ENCODE results near the gene AADACL4.
"Not testable (repeated sequence)": the region's sequence is repeated elsewhere in the genome, so short reads cannot be mapped to it uniquely, and the experiment has no call there.

AADACL4 gene

DNA sequence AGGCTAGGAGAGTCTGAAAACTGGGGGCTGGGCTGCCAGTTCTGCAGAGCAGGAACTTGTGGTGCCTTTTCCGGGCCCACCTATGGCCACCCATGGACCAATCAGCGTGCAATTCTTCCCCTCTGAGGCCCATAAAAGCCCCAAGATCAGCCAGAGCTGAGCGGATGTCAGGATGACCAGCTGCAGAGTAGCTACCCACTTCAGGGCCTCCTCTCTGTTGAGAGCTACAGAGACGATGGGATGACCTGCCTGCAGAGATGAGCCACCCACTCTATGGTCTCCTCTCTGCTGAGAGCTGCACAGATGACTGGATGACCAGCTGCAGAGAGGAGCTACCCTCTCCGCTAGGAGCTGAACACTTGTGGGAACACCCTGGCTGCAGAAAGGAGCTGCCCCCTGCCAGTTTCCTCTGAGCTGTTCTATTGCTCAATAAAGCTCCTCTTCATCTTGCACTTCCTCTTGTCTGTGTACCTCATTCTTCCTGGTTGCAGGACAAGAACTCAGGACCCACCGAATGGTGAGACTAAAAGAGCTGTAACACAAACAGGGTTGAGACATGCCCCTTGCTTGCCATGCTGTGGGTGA is 12.8 kb upstream of the AADACL4 start:
- no peaks in the 10 kb centered on the region for H3K9me3 Mint-ChIP-seq
- no peak overlapping the region for H3K4me3 Mint-ChIP-seq
- H3K36me3 Mint-ChIP-seq (ENCODE audit: low read depth) = no peaks in the 10 kb centered on the region
- peaks cover 5% of the 10 kb centered on the region for H3K4me1 Mint-ChIP-seq (ENCODE audit: low read depth)
- H3K27me3 Mint-ChIP-seq (ENCODE audit: low read depth) = peaks cover 21% of the 10 kb centered on the region
- no peak overlapping the region for H3K27ac Mint-ChIP-seq

DNA sequence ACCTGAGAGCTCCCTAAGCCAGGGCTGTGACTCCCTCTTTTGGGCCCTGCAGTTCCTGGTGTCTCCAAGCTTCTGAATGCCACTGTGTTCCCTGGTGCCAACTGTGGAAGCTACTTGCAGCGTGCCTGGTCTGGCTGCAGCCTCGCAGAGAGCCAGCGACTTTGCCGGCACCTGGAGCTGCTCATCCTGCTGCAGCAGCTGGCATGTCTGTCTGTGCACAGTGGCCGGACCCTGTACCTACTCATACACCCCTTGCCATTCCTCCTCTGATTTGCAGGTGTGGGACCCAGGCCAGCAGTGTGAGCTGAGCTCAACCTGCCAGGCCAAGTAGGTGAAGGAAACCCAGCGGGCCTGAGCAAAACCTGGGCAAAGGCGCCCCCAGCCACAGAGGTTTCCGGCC is 12.3 kb upstream of the AADACL4 start:
- no peaks in the 10 kb centered on the region for H3K9me3 Mint-ChIP-seq
- H3K4me3 Mint-ChIP-seq = no peak overlapping the region
- H3K27ac Mint-ChIP-seq = no peak overlapping the region
- peaks cover 17% of the 10 kb centered on the region for H3K27me3 Mint-ChIP-seq (ENCODE audit: low read depth)
- H3K36me3 Mint-ChIP-seq (ENCODE audit: low read depth) = no peaks in the 10 kb centered on the region
- H3K4me1 Mint-ChIP-seq (ENCODE audit: low read depth) = peaks cover 5% of the 10 kb centered on the region

DNA sequence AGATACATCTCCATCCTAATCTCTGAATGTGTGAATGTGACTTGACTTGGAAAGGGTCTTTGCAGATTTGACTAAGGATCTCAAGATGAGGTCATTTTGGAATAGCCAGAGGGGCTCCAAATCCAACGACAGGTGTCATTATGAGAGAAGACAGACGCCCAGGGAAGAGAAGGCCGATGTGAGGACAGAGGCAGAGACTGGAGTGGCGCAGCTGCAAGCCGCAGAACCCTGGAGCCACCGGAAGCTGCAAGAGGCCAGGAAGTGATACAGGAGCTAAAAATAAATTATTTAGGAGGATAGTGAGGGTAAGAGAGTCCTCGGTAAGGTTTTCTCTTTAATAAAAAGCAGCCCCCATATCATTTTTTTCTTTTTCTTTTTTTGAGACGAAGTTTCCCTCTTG is 9.7 kb upstream of the AADACL4 start:
- Mint-ChIP-seq H3K9me3 (peaks cover 11% of the 10 kb centered on the region), H3K27ac (no peak overlapping the region), H3K4me1 (ENCODE audit: low read depth) (peaks cover 1% of the 10 kb centered on the region), H3K4me3 (no peak overlapping the region), H3K27me3 (ENCODE audit: low read depth) (peaks cover 12% of the 10 kb centered on the region), H3K36me3 (ENCODE audit: low read depth) (no peaks in the 10 kb centered on the region)

DNA sequence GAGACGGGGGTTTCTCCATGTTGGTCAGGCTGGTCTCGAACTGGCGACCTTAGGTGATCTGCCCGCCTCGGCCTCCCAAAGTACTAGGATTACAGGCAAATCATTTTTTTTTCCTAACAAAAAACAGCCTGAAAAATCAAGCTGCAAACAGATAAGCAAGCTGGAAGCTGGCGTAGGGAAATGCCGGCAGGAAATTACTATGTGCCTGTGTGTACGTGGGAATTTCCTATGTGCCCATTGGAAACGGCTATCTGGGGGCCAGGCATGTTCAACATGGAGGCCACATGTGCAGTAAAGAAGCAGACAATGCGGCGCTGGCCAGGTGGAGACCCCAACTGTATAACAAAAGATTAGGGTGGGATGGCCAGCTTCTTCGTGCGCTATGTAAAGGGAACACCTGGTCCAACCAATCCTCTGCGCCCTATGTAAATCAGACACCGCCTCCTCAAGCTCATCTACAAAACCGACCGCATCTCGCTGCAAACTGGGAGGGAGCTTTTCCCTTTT is 9.1 kb upstream of the AADACL4 start:
- Mint-ChIP-seq H3K27me3 (ENCODE audit: low read depth) (peaks cover 8% of the 10 kb centered on the region), H3K36me3 (ENCODE audit: low read depth) (no peaks in the 10 kb centered on the region), H3K4me3 (no peak overlapping the region), H3K4me1 (ENCODE audit: low read depth) (peaks cover 1% of the 10 kb centered on the region), H3K27ac (no peak overlapping the region), H3K9me3 (peaks cover 17% of the 10 kb centered on the region)

DNA sequence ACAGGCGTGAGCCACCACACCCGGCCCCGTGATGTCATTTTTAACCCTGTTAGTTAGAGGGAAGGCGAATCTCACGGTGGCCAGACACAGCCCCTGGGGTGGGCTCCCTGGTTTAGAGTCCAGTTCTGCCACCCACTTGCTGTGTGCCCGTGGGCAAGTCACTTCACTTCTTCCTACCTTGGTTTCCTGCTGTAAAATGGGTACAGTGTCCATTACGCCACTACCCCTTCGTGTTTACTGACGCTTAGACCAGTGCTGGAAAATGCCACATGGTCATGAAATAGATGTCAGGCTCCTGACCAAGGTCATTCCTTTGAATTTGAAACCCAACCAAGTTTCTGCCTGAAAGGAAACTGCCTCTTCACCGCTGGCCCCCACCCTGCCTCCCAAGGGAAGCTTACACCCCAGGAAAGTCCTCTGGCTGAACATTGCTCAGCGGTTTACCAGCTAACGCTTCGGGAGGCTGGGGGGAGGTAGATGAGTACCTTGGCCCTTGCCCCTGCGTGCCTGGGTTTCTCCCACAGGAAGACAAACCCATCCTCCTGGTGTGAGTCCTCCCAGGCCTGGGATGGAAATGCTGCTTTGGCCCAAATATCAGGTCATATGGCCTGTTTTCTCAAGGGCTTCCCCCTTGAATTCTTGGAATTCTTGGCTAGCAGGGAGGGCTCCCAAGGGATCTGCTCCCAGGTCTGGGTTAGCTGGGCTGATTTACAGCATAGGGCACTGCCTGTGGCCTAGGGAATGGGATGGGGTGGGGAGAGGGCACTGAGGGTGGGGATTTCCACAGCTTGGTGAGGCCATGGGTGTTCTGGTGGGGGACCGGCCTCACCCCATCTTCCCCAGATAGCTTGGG is 7.6 kb upstream of the AADACL4 start:
- Mint-ChIP-seq H3K4me3 (no peak overlapping the region), H3K9me3 (peaks cover 32% of the 10 kb centered on the region), H3K27ac (no peak overlapping the region), H3K36me3 (ENCODE audit: low read depth) (no peaks in the 10 kb centered on the region), H3K4me1 (ENCODE audit: low read depth) (peaks cover 1% of the 10 kb centered on the region), H3K27me3 (ENCODE audit: low read depth) (peaks cover 5% of the 10 kb centered on the region)

DNA sequence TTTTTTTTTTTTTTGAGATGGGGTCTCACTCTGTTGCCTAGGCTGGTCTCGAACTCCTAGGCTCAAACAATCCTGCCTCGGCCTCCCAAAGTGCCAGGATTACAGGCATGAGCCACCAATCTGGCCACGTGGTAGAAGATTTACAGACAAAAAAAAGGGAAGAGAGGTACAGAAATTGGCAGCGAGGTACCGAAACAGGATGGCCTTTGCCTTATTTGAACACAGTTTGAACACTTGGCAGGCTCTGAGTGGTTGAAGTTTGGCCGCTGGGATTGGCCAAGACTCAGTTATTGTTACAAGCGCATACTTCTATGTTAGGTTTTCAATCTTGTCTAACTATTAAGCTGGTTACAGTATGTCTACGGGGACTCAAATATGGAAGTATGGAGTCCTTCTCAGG is 6.2 kb upstream of the AADACL4 start:
- peaks cover 1% of the 10 kb centered on the region for H3K4me1 Mint-ChIP-seq (ENCODE audit: low read depth)
- peaks cover 3% of the 10 kb centered on the region for H3K27me3 Mint-ChIP-seq (ENCODE audit: low read depth)
- H3K36me3 Mint-ChIP-seq (ENCODE audit: low read depth) = peaks cover 3% of the 10 kb centered on the region
- H3K9me3 Mint-ChIP-seq = peaks cover 40% of the 10 kb centered on the region
- no peak overlapping the region for H3K27ac Mint-ChIP-seq
- H3K4me3 Mint-ChIP-seq = no peak overlapping the region

DNA sequence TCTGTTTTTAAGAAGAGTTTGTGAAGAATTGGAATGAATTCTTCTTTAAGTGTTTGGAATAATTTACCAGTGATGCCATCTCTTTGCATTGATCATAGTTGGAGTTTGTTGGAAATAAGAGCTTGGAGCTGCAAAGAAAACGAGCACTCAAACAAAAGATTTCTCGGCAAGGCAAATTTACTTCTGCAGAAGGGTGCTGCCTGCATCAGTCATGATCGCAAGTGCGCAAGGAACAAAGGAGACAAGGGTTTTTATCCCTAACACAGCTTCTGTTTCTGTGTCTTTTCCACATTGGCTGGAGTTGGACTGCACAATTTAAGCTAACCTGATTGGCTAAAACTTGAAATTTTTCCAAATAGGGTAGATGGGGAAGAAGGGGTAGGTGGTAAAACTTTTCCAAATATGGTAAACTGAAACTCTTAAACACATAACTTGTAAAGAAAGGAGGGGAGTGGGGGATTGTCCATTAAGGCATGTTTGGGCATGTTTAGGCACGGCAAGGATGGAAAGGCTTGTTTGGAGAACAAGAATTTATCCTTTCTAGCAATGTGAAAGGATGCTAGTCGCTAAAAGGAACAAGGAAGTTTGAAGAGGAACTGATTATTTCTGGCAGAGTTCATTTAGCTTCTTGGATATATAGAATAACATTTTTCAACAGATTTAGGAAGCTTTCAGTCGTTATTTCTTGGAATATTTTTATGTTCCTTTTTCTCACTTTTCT is 3.5 kb upstream of the AADACL4 start:
- Mint-ChIP-seq H3K27ac (no peak overlapping the region), H3K4me3 (no peak overlapping the region), H3K27me3 (ENCODE audit: low read depth) (peaks cover 4% of the 10 kb centered on the region), H3K36me3 (ENCODE audit: low read depth) (peaks cover 3% of the 10 kb centered on the region), H3K9me3 (peaks cover 40% of the 10 kb centered on the region), H3K4me1 (ENCODE audit: low read depth) (no peaks in the 10 kb centered on the region)

DNA sequence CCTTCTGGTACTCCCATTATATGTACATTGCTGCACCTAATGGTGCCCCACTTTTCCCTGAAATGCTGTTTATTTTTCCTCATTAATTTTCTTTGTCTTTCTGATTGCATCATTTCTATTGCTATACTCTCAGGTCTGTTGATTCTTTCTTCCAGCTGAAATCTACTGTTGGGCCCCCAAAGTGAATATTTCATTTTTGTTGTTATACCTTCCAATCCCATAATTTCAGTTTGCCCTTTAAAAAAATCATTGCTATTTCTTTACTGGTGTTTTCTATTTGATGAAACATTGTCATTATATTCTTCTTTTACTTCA is 3.0 kb upstream of the AADACL4 start:
- Mint-ChIP-seq H3K9me3 (peaks cover 40% of the 10 kb centered on the region), H3K27ac (no peak overlapping the region), H3K36me3 (ENCODE audit: low read depth) (peaks cover 3% of the 10 kb centered on the region), H3K4me3 (no peak overlapping the region), H3K27me3 (ENCODE audit: low read depth) (peaks cover 4% of the 10 kb centered on the region), H3K4me1 (ENCODE audit: low read depth) (no peaks in the 10 kb centered on the region)

DNA sequence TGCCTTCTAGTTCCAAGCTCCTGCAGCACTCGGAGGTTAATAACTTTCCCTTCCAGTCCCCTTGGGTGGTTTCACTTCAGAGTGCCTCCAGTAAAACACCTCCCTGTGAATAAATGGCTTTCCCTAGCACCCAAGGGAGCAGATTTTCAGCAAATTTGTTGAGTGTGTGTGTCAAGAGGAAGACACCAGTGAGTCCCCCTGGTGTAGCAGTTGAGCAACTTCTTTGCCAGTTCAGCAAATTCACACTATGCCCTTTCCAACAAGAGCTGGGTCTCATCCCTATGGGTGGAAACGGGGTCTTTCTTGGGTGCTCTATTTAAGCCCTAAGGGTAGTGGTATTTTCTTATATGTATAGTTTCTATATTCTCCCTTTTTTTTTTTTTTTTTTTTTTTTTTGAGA is 806 bp upstream of the AADACL4 start:
- Mint-ChIP-seq H3K9me3 (peaks cover 35% of the 10 kb centered on the region), H3K4me1 (ENCODE audit: low read depth) (no peaks in the 10 kb centered on the region), H3K27me3 (ENCODE audit: low read depth) (peaks cover 4% of the 10 kb centered on the region), H3K4me3 (no peak overlapping the region), H3K36me3 (ENCODE audit: low read depth) (peaks cover 3% of the 10 kb centered on the region), H3K27ac (no peak overlapping the region)

DNA sequence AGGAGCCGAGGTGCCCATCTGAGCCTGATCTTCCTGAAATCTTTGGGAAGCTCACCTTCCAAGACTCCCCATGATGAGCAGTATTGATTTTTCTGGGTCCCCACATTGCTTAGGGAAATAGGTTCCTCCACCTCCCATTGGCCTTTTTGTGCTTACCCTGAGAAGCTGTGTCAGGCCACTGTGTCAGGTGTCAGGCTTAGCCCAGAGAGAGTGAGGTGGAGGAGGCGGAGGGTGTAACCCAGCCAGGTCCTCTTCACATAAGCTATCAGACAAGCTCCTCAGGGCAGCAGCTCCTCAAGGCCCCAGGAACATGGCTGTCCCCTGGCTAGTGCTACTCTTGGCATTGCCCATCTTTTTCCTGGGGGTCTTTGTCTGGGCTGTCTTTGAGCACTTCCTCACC is 352 bp downstream of the AADACL4 start:
- H3K27me3 Mint-ChIP-seq (ENCODE audit: low read depth) = peaks cover 9% of the 10 kb centered on the region
- peaks cover 27% of the 10 kb centered on the region for H3K9me3 Mint-ChIP-seq
- H3K4me1 Mint-ChIP-seq (ENCODE audit: low read depth) = no peaks in the 10 kb centered on the region
- no peak overlapping the region for H3K4me3 Mint-ChIP-seq
- H3K27ac Mint-ChIP-seq = no peak overlapping the region
- peaks cover 3% of the 10 kb centered on the region for H3K36me3 Mint-ChIP-seq (ENCODE audit: low read depth)

DNA sequence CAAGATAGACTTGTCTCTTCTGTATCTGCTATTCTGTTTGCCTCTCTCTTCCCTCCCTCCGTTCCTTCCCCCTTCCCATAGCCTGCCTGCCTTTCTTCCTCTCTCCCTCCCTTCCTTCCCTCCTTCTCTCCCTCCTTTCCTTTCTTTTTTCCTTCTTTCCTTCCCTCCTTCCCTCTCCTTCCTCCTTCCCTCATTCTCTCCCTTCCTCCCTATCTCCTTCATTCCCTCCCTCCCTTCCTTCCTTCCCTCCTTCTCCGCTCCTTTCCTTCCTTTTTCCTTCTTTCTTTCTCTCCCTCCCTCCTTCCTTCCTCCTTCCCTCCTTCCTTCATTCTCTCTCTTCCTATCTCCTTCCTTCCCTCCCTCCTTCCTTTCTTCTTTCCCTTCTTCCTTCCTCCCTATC is 944 bp downstream of the AADACL4 start:
- peaks cover under 1% of the 10 kb centered on the region for H3K4me1 Mint-ChIP-seq (ENCODE audit: low read depth)
- peaks cover 22% of the 10 kb centered on the region for H3K9me3 Mint-ChIP-seq
- H3K27ac Mint-ChIP-seq = no peak overlapping the region
- no peak overlapping the region for H3K4me3 Mint-ChIP-seq
- peaks cover 11% of the 10 kb centered on the region for H3K27me3 Mint-ChIP-seq (ENCODE audit: low read depth)
- H3K36me3 Mint-ChIP-seq (ENCODE audit: low read depth) = peaks cover 3% of the 10 kb centered on the region

DNA sequence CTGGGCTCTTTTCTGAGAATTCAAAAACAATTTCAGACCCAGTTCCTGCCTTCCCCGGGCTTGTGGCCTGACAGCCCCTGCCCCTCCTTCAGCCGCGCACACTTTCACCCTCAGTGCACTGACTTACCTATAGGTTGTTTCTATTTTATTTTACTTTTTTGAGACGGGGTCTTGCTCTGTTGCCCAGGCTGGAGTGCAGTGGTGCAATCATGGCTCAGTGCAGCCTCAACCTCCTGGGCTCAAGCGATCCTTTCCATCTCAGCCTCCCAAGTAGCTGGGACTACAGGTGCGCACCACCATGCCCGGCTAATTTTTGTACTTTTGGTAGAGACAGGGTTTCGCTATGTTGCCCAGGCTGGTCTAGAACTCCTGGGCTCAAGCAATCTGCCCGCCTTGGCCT is 1.5 kb downstream of the AADACL4 start:
- Mint-ChIP-seq H3K9me3 (peaks cover 17% of the 10 kb centered on the region), H3K27me3 (ENCODE audit: low read depth) (peaks cover 17% of the 10 kb centered on the region)
- H3K4me3 Mint-ChIP-seq; H3K27ac Mint-ChIP-seq; H3K36me3 Mint-ChIP-seq (ENCODE audit: low read depth); H3K4me1 Mint-ChIP-seq (ENCODE audit: low read depth): not testable (repeated sequence)

DNA sequence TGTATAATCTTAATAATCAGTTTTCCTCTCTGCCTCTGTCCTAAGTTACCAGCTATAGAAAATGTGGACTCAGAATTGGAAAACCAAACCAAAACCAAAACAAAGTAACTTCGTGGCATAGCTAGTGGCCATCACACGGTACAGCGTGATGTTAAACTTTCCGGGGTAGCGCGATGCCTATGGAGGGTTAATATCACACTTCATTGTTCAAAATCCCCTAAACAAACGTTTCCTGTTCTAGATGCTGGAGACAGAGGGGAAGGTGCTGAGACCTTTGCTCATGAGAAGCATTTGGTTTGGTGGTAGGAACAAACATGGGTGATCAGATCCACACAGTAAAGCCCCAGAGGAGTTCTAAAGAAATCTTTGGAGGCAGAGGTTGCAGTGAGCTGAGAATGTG is 4.9 kb downstream of the AADACL4 start:
- Mint-ChIP-seq H3K27me3 (ENCODE audit: low read depth) (peaks cover 13% of the 10 kb centered on the region), H3K9me3 (no peaks in the 10 kb centered on the region), H3K4me3 (no peak overlapping the region), H3K36me3 (ENCODE audit: low read depth) (no peaks in the 10 kb centered on the region), H3K27ac (no peak overlapping the region), H3K4me1 (ENCODE audit: low read depth) (peaks cover 2% of the 10 kb centered on the region)

DNA sequence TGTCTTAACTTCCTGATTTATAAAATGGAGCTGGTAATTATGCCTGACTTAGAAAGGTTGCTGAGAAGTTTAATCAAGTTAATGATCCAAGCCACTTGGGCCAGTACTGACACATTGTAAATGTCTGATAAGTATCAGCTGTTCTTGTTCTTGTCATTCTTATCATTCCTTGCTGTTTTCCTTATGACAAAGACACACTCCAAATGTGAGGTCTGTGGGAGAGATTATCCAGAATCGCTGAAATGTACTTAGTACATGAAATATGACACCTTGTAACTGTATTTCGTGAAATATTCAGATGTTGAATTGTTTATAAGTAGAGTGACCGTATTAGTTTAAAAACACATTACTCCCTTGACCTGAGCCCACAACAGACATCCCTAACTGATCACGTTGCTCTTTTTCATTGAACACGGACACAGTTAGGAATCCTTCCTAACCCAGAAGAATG is 6.1 kb downstream of the AADACL4 start:
- Mint-ChIP-seq H3K4me1 (ENCODE audit: low read depth) (peaks cover 2% of the 10 kb centered on the region), H3K4me3 (no peak overlapping the region), H3K27me3 (ENCODE audit: low read depth) (peaks cover 13% of the 10 kb centered on the region), H3K36me3 (ENCODE audit: low read depth) (no peaks in the 10 kb centered on the region), H3K9me3 (no peaks in the 10 kb centered on the region), H3K27ac (no peak overlapping the region)
